ENCODE data around the gene RAPGEF2. TPM values are rescaled to one million over a fixed set of nuclear protein-coding genes. Genes with fewer than 3 reads are reported as not detected.

RAPGEF2 gene
- total and polyA plus RNA-seq, 2 of the 8 experiments (the other 6 are each of a cell fraction or from before 2014, with no cell fraction given) = 24.4 to 48.6 TPM

DNA sequence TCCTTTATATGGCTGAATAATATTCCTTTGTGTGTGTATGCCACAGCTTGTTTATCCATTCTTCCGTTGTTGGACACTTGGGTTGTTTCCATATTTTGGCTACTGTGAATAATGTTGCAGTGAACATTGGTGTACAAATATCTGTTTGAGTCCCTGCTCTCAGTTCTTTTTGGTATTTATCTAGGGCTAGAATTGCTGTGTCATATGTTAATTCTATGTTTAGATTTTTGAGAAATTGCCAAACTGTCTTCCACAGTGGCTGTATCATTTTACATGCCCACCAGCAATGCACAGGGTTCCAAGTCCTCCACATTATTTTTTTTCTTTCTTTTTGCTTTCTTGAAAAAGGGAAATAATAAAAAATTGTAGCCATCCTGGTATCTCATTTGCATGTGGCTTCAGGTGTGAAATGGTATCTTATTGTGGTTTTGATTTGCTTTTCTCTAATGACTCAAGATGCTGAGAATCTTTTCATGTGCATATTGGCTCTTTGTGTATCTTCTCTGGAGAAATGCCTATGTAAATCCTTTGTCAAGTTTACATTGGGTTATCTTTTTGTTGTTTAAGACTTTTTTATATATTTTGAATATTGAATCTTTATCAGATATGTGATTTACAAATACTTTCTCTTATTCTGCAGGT, 129.7 kb downstream of the RAPGEF2 start (continued):
- TF ChIP-seq TBP (IDR thresholded peaks at IDR 0.05; ENCODE audit: low read depth, low read length) (no peak), YY1 (IDR thresholded peaks at IDR 0.05; ENCODE audit: low read depth, low read length) (no peak)

All from H1 (cell line).